Prostate gland (tissue), 2 donors: ENCODE data around the gene DPPA2. TPM values are rescaled to one million over a fixed set of nuclear protein-coding genes. Genes with fewer than 3 reads are reported as not detected.

ENCODE experiments used
- DNase-seq: peaks from one replicate; pipeline ENCODE4 v3.0.0-alpha.2; 2019; ENCODE audit warnings: low spot score
- H3K27ac ChIP-seq, 2 donors: fragments of 200-600 bp; sonication (generic); 2 replicates each; pipeline ENCODE4 v1.5.1; 2017 to 2019
- H3K27me3 ChIP-seq: fragments of 200-600 bp; sonication (generic); replicated peaks from 2 replicates; pipeline ENCODE4 v1.5.1; 2019; ENCODE audit not compliant: insufficient read depth
- H3K36me3 ChIP-seq, 2 donors: fragments of 200-600 bp; sonication (generic); 1 replicate in 1 of 2; 2 replicates in 1 of 2; pipeline versions ENCODE4 v1.5.1 to v1.8.1; 2017 to 2019
- H3K4me1 ChIP-seq: fragments of 200-600 bp; sonication (generic); replicated peaks from 2 replicates; pipeline ENCODE4 v1.5.1; 2019
- H3K4me3 ChIP-seq, 2 donors: fragments of 200-600 bp; sonication (generic); 2 replicates each; pipeline ENCODE4 v1.5.1; 2017 to 2019
- H3K9me3 ChIP-seq: fragments of 200-600 bp; sonication (generic); 2 replicates; pipeline ENCODE4 v1.5.1; 2017
- POLR2A ChIP-seq: fragments of 450-650 bp; IDR thresholded peaks from one replicate; pipeline ENCODE4 v1.6.1; 2016; ENCODE audit warnings: antibody characterized with exemption, mild to moderate bottlenecking
- POLR2AphosphoS5 ChIP-seq: sonication (generic); formaldehyde crosslinking; IDR thresholded peaks from one replicate; pipeline ENCODE4 v1.6.1; 2017; ENCODE audit warnings: antibody characterized with exemption
- WGBS: methylation state at CpG from one replicate; pipeline ENCODE4 v1.1.5; 2018; 5-methylcytosine and 5-hydroxymethylcytosine counted together
- intact Hi-C: fragments of 100-400 bp; cut with DNase I; formaldehyde crosslinking; loops from one replicate; pipeline ENCODE4 v1.14.2; 2022
- small RNA-seq, 2 donors: library from RNA; depleted of rRNA; stranded (forward); fragments of <200 nt; gene quantifications; one replicate each; pipeline ENCODE3, GENCODE V24; 2016
- total RNA-seq, 2 donors: library from RNA; depleted of rRNA; stranded (reverse); fragments of >200 nt; gene quantifications; one replicate each; pipeline ENCODE4 v1.1.0, GENCODE V29; 2016
- TF ChIP-seq, protein P1 (sequence below), 4 experiments: fragments of 200-600 bp in 2 of 4; fragments of 450-650 bp in 2 of 4; sonication (generic) in 2 of 4; IDR thresholded peaks; 1 replicate in 3 of 4; 2 replicates in 1 of 4; pipeline ENCODE4 v1.5.1; 2016 to 2019; ENCODE audit warnings: antibody characterized with exemption in 4 of 4, mild to moderate bottlenecking in 2 of 4, moderate library complexity in 2 of 4

DPPA2 gene
- total RNA-seq, 2 donors from 2014 or later: 2.1 TPM; not detected in 1

DNA sequence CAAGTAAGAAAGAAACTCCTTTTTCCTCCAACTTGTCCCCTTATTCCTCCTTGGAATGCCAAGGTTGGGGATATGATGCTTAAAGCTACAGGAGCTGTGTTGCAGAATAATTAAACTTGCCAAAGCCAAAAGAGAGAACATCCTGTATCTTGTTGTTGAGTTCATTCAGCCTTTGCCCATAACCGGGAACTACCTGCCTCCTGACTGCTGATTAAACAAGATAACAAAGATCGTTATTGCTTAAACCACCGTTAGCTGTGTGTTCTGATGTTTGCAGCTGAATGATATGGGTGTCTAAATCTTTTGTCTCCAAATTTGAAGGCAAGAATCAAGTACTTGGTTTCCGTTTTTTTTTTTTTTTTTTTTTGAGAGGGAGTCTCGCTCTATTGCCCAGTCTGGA is 61.5 kb downstream of the DPPA2 start:
- Histone ChIP-seq H3K4me3 (no peak overlapping the region), H3K4me1 (no peaks in the 10 kb centered on the region), H3K27me3 (no peaks in the 10 kb centered on the region), H3K27ac (no peak overlapping the region), H3K36me3 (no peaks in the 10 kb centered on the region), H3K9me3 (no peaks in the 10 kb centered on the region)
- intact Hi-C loops: no loop called here
- 33% methylated on average over 4 of the region's 5 CpGs for WGBS
- no peak for DNase-seq
- TF ChIP-seq POLR2AphosphoS5 (no peak), POLR2A (no peak)
- TF ChIP-seq, protein P1, sequence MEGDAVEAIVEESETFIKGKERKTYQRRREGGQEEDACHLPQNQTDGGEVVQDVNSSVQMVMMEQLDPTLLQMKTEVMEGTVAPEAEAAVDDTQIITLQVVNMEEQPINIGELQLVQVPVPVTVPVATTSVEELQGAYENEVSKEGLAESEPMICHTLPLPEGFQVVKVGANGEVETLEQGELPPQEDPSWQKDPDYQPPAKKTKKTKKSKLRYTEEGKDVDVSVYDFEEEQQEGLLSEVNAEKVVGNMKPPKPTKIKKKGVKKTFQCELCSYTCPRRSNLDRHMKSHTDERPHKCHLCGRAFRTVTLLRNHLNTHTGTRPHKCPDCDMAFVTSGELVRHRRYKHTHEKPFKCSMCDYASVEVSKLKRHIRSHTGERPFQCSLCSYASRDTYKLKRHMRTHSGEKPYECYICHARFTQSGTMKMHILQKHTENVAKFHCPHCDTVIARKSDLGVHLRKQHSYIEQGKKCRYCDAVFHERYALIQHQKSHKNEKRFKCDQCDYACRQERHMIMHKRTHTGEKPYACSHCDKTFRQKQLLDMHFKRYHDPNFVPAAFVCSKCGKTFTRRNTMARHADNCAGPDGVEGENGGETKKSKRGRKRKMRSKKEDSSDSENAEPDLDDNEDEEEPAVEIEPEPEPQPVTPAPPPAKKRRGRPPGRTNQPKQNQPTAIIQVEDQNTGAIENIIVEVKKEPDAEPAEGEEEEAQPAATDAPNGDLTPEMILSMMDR (IDR thresholded peaks at IDR 0.05): no peak

GRCh38 chr3:109252641-109253040 is 63.7 kb downstream of the DPPA2 start:
- no peaks in the 10 kb centered on the region for H3K9me3 ChIP-seq
- 94% methylated on average over 3 of the region's 3 CpGs for WGBS
- H3K4me1 ChIP-seq: no peaks in the 10 kb centered on the region
- no peaks in the 10 kb centered on the region for H3K27me3 ChIP-seq
- no peak for DNase-seq
- no peak overlapping the region for H3K4me3 ChIP-seq
- intact Hi-C loops: no loop called here
- H3K27ac ChIP-seq: no peak overlapping the region
- TF ChIP-seq POLR2AphosphoS5 (no peak), POLR2A (no peak)
- TF ChIP-seq, protein P1 (IDR thresholded peaks at IDR 0.05): no peak
- no peaks in the 10 kb centered on the region for H3K36me3 ChIP-seq

Small RNA genes within 50 kb of the gene (small RNA-seq; reads per million reads assigned to genes)
- 0 reads per million in 2 donors for gene AC124945.1
- 0 reads per million in 2 donors for gene RF00017

Other genes with a start within 250 kb of the DPPA2 start
- 1 to 10 TPM in 1 of 2 donors, not detected in 1; 6.6 TPM for gene MORC1, start 198.4 kb downstream of the DPPA2 start, total RNA-seq
- gene C3orf85, start 179.8 kb downstream of the DPPA2 start, total RNA-seq: not detected
- gene DPPA4, start 21.0 kb upstream of the DPPA2 start, total RNA-seq: 1 to 10 TPM in 1 of 2 donors, not detected in 1; 9.3 TPM